GOT3 (cell line): ENCODE data around the gene RHEB.

Experiments
- DNase-seq: peaks from one replicate; lab custom pipeline; 2025; ENCODE audit warnings: mixed read lengths; lab: John Stamatoyannopoulos, UW

Gene RHEB

DNA sequence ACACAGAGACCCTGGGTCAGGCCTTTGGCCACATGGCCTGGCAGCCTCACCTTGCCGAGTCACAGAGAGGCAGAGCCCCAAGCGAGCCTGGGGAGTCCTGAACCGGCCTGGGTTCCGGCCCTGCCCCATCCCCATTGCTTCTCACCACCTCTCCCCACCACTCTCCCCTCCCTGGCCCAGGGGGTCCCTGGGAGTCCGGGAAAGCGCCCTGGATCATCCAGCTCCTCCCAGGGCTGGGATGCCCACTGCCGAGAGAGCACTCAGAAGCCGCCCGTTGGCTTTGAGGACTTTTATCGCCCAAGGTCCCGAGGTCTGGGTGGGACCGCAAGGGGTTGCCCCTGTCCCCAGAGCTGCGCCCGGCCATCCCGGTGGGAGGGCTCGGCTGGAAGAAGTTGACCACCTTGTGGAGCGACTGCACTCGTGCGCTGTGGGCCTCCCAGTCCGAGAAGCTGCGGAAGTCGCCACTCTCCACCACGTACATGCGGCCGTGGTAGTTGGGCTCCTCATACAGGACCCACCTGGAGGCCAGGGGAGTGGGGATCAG is 87.9 kb downstream of the RHEB start:
- no peak for DNase-seq

DNA sequence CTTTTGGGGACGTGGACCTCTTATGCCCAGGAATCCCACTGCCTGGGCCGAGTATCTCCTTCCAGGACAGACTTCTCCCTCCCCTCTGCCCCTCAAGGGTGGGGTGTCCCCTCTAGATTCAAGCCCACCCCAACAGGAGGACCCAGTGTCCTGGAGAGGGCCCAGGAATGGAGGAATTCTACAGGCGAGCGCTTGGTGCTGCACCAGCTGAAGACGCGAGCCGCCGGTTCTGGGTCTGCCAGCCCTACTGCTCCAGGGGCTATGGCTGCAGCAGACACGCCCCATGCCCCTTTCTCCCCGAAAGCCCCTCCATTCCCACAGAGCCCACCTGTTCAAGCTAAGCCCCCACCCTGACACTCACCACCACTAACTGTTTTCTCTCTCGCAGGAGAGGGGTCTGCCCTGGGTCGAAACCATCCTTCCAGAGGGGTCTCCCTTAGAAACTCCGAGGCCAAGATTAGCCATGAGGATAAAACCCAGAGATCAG is 88.4 kb downstream of the RHEB start:
- DNase-seq = no peak

DNA sequence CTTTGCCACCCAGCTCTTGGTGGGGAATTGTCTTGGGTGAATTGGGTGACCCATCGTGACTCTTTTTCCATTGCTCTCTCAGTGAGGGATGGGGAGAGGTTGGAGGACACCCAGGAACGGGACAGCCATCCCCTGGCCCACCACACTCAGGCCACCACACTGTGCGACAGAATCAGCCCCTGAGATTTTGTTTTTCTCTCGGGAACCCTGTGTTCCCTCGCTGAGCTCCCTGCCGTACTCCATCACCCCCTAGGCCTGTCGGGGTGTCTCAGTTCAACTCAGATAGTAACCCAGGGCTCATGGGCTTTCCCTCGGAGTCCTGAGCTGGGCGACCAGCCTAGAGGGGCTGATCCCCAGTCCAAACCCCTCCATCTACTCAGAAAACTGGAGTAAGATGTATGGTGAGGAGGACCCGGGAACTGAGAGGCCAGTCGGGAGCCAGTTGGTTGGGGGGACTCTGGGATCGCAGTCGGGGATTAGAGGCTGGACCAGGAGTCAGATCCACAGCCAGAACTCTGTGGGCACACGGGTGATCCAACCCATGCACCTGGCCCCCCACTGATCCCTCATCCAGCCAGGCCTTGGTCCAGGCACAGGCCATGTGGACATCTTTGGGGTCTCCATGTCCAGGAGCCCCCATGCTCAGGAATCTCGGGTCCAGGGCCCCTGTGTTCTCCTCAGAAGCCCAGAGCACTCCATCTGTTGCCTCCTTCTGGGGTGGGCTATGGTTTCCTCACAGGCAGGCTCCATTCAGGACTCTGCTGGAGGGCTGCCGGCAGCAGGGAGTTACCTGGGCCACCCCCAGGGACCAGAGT is 89.1 kb downstream of the RHEB start:
- DNase-seq = no peak

DNA sequence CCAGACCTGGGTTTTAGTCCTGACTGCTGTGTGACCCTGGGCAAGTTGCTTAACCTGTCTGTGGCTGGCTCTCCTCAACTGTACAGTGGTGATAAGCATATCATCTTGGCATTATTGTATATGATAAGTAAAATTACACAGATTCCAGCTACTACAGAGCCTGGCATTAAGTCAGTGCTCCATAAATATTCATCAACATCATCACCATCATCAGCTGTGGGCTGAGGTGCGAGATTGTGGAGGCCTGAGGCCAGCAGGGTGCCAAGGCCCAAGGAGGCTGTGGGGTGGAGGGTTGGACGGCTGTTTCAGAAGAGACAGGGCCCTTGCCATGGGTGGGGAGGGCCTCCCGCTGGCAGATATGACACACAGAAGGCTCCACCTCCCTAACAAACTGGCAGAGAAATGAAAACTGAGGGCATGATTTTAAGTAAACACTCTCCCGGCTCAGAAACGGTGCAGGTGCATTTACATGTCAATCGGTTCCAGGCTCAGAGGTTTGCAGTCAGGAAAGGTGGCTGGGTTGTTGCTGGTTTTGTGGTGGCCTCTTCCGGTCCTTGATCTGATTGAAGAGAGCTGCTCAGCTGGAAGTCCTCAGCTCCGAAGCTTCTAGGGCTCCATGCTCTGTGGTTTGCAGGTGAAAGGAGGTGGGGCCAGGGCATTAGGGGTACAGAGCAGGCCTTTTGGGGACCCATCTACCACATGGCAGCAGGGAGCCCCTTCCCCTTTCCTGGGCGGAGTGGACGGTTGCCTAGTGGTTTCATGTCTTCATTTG is 89.9 kb downstream of the RHEB start:
- DNase-seq = no peak

DNA sequence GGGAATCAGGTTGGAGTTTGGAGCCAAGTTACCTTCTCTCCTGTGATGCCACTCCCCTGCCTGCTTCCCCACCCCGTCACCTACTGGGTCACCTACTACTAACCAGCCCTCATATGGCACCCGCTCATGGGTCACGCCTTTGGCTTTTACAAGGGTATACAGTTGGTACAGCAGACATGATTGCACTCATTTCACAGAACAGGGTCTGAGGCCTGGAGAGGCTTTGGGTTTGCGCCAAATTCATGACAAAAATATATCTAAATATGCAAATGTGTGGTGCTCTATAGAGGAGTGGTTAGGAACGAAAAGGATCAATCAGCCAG is 90.5 kb downstream of the RHEB start:
- DNase-seq = no peak

- no peak for DNase-seq
Measured at GRCh38 chr7:151428378-151429236, 91.1 kb downstream of the RHEB start.

- DNase-seq = no peak
Measured at GRCh38 chr7:151427705-151428377, 91.9 kb downstream of the RHEB start.

DNA sequence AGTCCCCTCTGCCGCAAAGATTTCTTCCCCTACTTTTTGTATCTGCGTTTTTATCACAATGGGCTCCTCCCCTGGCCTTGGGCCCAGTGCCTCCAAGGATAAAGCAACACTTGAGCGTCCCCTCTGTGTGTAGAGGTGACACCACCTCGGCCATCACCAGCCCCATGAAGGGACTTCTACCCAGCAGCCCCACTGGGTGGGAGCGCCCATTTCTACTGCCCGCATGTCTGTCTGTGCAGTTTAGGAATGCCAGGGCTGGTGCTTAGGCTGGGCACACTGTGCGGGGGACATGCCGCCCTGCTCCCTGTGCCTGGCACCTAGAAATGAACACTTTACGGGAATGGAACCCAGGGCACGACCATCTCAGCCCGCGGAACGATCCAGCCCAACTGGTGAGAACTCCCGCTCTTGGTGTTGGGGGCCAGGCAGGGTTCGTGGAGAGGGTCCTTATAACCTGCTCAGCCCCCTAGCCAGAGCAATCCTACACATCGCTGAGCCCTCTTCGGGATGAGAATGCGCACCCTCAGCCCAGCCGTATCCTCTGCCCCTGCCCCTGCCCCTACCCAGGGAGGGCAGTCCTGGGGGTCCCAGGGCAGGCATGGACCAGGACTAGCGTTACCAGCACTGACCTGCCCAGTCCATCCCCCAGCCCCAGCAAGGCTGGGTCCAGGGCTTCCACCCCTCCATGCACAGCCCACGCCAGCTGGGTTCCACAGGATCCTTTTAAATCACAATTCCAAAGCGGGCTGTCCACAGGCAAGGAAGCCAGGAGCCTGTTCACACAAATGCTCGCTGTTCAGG is 92.6 kb downstream of the RHEB start:
- DNase-seq = no peak

- peak; percentile 46 for DNase-seq
Measured at GRCh38 chr7:151426441-151426903, 93.2 kb downstream of the RHEB start.

GRCh38 chr7:151425670-151426440 is 93.8 kb downstream of the RHEB start:
- no peak for DNase-seq

GRCh38 chr7:151424799-151425198 is 94.9 kb downstream of the RHEB start:
- DNase-seq = no peak

GRCh38 chr7:151423936-151424335 is 95.8 kb downstream of the RHEB start:
- no peak for DNase-seq

GRCh38 chr7:151423226-151423625 is 96.5 kb downstream of the RHEB start:
- no peak for DNase-seq

DNA sequence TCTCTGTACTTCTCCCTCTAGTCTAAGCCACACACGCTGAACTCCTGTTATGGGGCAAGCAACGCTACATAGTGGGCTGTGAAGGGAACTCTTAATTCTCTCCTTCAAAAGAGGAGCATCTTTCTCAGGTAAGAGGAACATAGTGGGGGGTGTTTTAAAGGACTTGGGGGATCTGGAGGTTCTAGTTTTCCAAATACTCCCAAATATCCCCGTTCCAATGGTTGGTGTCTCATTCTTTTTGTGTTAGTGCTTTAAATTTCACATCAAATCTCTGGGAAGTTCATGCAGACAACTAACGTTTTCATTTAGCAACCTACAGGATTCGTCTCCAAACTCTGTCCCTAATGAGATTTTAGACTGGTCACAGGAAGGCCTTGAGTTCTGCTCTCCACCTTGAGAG is 97.5 kb downstream of the RHEB start:
- no peak for DNase-seq

DNA sequence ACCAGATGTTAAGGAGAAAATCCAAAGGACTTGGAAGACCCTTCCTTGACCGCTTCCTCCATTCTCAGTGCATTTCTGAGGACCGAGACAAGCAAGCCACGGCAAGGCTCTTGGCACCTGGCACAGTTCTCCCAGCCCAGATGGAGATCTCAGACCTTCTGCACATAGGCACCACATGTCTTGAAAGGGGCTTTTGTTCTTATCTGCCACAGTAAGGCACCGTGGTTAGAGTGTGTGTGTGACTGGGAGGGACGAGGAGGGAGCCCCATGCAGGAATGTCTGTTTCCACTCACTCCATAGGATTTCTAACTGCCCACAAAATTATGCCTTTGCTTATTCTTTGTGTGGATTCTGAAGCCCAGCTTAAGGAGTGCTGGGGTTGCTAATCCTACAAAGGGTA is 99.6 kb downstream of the RHEB start:
- no peak for DNase-seq

GRCh38 chr7:151416941-151417315 is 102.8 kb downstream of the RHEB start:
- DNase-seq = no peak

DNA sequence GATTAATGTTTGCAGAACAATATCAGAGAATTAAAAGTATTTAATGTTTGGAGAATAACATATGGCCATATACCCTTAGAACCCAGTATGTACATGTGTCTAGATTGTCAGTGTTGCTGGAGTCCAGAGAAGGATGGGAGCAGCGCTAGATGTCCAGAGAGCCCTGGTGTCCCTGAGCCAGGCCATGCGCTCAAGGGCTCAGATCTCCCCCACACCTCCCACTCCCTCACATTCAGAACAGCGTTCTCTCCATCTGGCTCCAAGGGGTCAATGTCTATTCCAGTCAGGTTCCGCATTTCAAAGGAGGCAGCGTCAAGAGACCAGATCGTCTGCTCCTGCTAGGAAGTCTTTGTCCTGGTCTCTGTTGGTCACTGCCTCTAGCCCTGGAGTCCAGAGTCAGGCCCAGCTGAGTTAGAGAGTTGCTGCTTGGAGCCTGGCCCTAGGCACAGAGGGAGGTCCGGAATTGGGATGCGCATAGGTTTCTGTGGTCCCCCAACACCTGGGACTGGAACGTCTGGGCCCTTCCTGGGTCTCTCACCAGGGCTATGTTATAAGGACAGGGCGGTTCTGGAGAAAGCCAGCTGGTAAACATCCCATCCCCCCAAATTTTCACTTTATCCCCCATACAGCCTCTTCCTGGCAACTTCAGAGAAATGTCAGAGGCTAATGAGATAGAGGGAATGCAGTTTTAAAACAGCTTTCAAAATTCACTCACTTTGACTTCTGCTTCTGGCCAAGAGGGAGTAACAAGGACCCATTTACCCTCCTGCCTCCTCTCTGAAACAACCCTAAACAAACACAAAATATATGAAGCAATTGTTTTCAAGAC is 103.4 kb downstream of the RHEB start:
- DNase-seq = no peak
